ENCODE data around the gene OR10K1.
"Not testable (repeated sequence)": the region's sequence is repeated elsewhere in the genome, so short reads cannot be mapped to it uniquely, and the experiment has no call there.

The OR10K1 gene, protein sequence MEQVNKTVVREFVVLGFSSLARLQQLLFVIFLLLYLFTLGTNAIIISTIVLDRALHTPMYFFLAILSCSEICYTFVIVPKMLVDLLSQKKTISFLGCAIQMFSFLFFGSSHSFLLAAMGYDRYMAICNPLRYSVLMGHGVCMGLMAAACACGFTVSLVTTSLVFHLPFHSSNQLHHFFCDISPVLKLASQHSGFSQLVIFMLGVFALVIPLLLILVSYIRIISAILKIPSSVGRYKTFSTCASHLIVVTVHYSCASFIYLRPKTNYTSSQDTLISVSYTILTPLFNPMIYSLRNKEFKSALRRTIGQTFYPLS

DNA sequence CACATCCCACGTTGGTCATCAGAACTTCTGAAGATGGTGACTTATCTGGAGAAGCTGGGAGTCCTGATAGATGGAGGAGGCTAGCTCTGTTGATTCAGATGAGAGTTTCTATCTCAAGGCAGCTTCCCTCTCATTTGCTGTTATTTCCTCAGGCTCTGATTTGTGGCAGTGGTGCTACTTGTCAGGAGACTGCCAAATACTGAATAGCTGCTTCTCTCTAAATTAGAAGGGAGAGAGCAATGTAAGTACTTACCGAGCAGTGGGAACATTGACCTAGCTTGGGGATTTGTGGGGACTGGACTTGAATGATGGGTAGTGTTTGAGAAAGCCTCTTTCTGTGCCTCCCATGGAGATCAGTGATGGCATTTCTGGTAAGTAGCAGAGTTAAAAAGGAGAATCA is at the start of gene OR10K1:
OR10K1 (plus strand) TSS at position 301 of the 400 bp plus-strand sequence. CDS start 3,728 bp downstream, outside the sequence.
- DNase-seq (ENCODE audit: extremely low spot score, insufficient read length, low read depth) = no peak

GRCh38 chr1:158414651-158415345 is 46.8 kb upstream of the OR10K1 start:
- no peak for DNase-seq (ENCODE audit: extremely low spot score, insufficient read length, low read depth)
- no peak for FAIRE-seq

More for the DNA sequence above, at the start of gene OR10K1:
- FAIRE-seq = no peak

GRCh38 chr1:158417586-158417985 is 44.0 kb upstream of the OR10K1 start:
- DNase-seq (ENCODE audit: extremely low spot score, insufficient read length, low read depth) = no peak
- FAIRE-seq = no peak

DNA sequence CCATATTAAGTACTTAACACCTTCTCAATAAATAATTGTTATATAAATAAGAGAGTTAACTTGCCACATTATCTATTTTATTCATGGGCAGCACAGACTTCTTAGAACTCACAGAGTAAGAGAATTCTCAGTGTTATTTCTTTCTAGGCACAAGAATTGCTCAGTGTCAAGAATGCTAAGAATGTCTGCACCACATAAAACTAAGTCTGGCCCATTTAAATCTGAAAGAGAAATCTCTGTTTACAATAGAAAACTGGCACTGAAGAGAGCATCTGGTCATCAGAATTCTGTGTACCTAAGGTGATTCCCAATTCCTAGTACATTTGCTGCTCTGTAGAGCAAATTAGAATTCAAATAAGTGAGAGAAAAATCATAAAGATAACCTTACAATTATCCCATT is 39.4 kb upstream of the OR10K1 start:
- FAIRE-seq = no peak
- DNase-seq (ENCODE audit: extremely low spot score, insufficient read length, low read depth) = no peak

DNA sequence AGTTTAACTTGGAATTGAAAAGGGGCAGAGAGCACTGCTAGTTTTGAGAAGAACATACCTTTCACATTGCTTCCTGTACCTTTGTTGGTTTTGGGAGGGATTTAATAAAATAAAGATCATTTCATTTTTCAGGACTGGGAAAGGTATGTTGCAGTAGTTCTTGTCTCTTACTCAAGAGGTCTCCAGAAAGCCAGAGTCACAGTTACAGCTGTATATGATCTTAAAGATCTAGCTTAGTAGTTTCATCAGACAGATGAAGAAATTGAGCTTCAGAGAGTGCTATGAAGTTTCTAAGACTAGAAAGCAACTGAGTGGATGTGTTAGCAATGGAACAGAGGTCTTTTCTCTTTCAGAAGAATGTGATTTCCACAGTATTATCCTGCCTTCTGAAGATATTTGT is 36.6 kb upstream of the OR10K1 start:
- FAIRE-seq = no peak

GRCh38 chr1:158426137-158426536 is 35.5 kb upstream of the OR10K1 start, which contains the start of gene OR10K2:
Gene OR10K2 (minus strand): TSS chr1:158426237. CDS start chr1:158420866, 5,371 bp downstream.
- DNase-seq (ENCODE audit: extremely low spot score, insufficient read length, low read depth) (no peak), FAIRE-seq (no peak)

More for the DNA sequence above, 36.6 kb upstream of the OR10K1 start:
- DNase-seq (ENCODE audit: extremely low spot score, insufficient read length, low read depth) = no peak

GRCh38 chr1:158430163-158430562 is 31.5 kb upstream of the OR10K1 start:
- FAIRE-seq; DNase-seq (ENCODE audit: extremely low spot score, insufficient read length, low read depth): not testable (repeated sequence)

- FAIRE-seq (no peak), DNase-seq (ENCODE audit: extremely low spot score, insufficient read length, low read depth) (no peak)
These were observed 26.9 kb upstream of the OR10K1 start for GRCh38 chr1:158434741-158435140.

- FAIRE-seq (no peak), DNase-seq (ENCODE audit: extremely low spot score, insufficient read length, low read depth) (no peak)
These were observed 16.3 kb upstream of the OR10K1 start for GRCh38 chr1:158445376-158445775.

DNA sequence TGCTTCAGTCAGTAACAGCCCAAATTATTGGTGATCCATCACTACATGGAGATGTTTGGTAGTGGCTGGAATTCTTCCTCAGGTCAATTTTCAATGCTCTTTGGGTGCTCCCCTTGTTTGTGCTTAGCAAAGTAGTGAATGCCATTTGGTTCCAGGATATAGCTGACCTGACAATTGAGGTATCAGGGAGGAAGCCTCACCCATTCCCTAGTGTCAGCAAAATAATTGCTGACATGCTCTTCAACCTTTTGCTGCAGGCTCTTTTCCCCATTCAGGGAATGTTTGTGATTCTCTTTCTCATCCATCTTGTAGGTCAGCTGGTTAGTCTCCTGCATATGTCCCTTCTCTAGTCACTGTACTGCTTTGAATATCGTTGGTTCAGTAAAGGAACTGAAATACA is 7.1 kb upstream of the OR10K1 start:
- no peak for FAIRE-seq
- no peak for DNase-seq (ENCODE audit: extremely low spot score, insufficient read length, low read depth)

- FAIRE-seq (no peak), DNase-seq (ENCODE audit: extremely low spot score, insufficient read length, low read depth) (no peak)
These were observed 4.4 kb upstream of the OR10K1 start for GRCh38 chr1:158457246-158457645.

- FAIRE-seq (no peak), DNase-seq (ENCODE audit: extremely low spot score, insufficient read length, low read depth) (no peak)
These were observed 3.4 kb upstream of the OR10K1 start for GRCh38 chr1:158458263-158458662.

DNA sequence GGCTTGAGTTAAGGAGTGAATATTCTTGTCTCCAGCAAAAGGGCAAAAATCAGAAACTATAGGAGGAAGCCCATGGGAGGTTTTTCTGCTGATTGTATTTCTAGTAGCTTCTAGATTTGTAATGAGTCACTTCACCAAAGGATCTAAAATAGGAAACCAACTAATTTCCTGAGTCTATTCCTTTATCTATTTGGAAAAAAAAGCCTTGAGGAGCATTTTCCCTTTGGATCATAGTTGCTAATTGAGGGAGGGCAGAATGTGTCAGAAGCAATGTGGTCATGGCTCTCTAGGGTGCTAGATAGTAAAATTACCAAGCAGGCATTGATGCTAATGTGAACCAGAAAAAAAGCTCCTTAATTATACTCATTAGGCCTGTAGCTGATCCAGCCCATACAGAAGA is 10.3 kb downstream of the OR10K1 start, which contains the start of gene OR10R2:
OR10R2 (plus strand) TSS at position 301 of the 400 bp plus-strand sequence. CDS start 106 bp downstream, outside the sequence.
- DNase-seq (ENCODE audit: extremely low spot score, insufficient read length, low read depth) (no peak), FAIRE-seq (no peak)

GRCh38 chr1:158485455-158485854 is 23.8 kb downstream of the OR10K1 start:
- DNase-seq (ENCODE audit: extremely low spot score, insufficient read length, low read depth) = no peak

GRCh38 chr1:158491316-158491715 is 29.7 kb downstream of the OR10K1 start:
- DNase-seq (ENCODE audit: extremely low spot score, insufficient read length, low read depth) (no peak), FAIRE-seq (no peak)

More at GRCh38 chr1:158485455-158485854, 23.8 kb downstream of the OR10K1 start:
- no peak for FAIRE-seq

DNA sequence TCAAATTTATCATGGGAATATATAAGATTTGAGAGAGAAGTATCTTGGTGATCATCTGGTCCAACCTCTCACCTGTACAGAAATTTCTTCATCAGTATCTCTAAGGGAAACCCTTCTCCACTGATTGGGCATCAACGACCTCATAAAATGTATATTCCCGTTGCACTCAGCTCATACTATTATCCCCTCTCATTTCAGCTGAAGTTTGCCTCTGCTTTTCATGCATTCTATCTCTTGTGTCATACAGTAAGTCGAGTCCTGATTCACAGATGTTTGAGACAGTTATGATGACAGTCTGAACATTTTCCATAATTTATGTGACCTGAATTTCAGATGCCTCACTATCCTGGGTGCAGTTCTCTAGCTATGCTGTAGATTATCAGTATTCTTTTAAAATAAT is 31.4 kb downstream of the OR10K1 start:
- FAIRE-seq (no peak), DNase-seq (ENCODE audit: extremely low spot score, insufficient read length, low read depth) (no peak)

DNA sequence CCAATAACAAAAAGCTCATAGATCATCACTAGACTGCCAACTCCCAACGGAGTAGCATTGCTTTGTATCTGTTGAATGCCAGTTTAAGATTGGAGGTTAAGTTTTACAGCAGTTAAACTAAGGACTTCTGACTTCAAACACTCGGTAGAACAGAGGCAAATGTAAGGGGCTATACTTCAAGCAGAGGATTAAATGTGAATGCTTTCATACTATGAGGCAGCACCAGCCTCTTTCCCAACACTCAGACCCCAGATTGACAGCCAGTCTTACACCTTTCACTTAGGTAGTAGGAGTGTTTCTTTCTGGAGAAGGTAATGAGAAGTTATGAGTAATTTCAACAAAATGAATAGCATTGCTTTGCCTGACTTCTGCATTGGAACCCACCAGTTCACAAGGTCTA is 33.2 kb downstream of the OR10K1 start:
- DNase-seq (ENCODE audit: extremely low spot score, insufficient read length, low read depth) (no peak), FAIRE-seq (no peak)

GRCh38 chr1:158496374-158496773 is 34.7 kb downstream of the OR10K1 start:
- no peak for DNase-seq (ENCODE audit: extremely low spot score, insufficient read length, low read depth)

GRCh38 chr1:158506369-158506987 is 44.8 kb downstream of the OR10K1 start:
- DNase-seq (ENCODE audit: extremely low spot score, insufficient read length, low read depth) = no peak
- peak; percentile 65 for FAIRE-seq

More at GRCh38 chr1:158496374-158496773, 34.7 kb downstream of the OR10K1 start:
- peak; percentile 35 for FAIRE-seq

DNA sequence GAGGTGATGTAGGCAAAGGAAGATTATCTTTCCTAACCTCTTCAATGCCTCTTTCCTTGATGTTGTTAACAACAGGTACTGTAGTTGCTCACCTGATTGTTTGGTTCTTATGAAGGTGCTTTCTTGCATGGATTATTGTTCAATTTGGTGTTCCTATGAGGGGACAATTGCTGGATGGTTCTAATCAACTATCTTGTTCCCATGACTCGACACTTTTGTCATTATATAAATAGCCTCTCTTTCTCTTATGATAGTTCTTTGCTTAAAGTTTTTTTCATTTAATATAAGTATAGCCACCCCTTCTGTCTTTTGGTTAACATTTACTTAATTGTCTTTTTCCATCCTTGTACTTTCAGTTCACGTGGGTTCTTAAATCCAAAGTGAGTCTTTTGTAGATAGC is 45.9 kb downstream of the OR10K1 start:
- no peak for DNase-seq (ENCODE audit: extremely low spot score, insufficient read length, low read depth)
- FAIRE-seq = no peak

All from GM18507 (cell line).